NCI-H524 treated with DMSO at 0.1 percent for 48 hours (cell line): ENCODE results near the gene TMEM272.

Source experiments
- DNase-seq: peaks from one replicate; lab custom pipeline; 2025; lab: John Stamatoyannopoulos, UW

TMEM272 gene

GRCh38 chr13:51780099-51780498 is 64.9 kb downstream of the TMEM272 start:
- no peak for DNase-seq

- no peak for DNase-seq
These were observed 66.6 kb downstream of the TMEM272 start for GRCh38 chr13:51778392-51778791.

- no peak for DNase-seq
These were observed 67.1 kb downstream of the TMEM272 start for GRCh38 chr13:51777921-51778320.

GRCh38 chr13:51776179-51776578 is 68.8 kb downstream of the TMEM272 start:
- DNase-seq = no peak

- DNase-seq = no peak
These were observed 71.5 kb downstream of the TMEM272 start for GRCh38 chr13:51773515-51773914.

GRCh38 chr13:51772781-51773180 is 72.2 kb downstream of the TMEM272 start:
- DNase-seq = no peak

- DNase-seq = no peak
These were observed 72.9 kb downstream of the TMEM272 start for GRCh38 chr13:51772105-51772455.

- no peak for DNase-seq
These were observed 73.4 kb downstream of the TMEM272 start for GRCh38 chr13:51771418-51772104.

GRCh38 chr13:51770681-51771417 is 74.1 kb downstream of the TMEM272 start:
- DNase-seq = no peak

GRCh38 chr13:51770160-51770559 is 74.8 kb downstream of the TMEM272 start:
- DNase-seq = no peak

GRCh38 chr13:51769455-51770127 is 75.4 kb downstream of the TMEM272 start:
- no peak for DNase-seq

- DNase-seq = no peak
These were observed 76.0 kb downstream of the TMEM272 start for GRCh38 chr13:51768976-51769375.

GRCh38 chr13:51768378-51768921 is 76.5 kb downstream of the TMEM272 start:
- DNase-seq = no peak

- DNase-seq = no peak
These were observed 77.9 kb downstream of the TMEM272 start for GRCh38 chr13:51767100-51767499.

GRCh38 chr13:51765142-51765515 is 79.8 kb downstream of the TMEM272 start:
- DNase-seq = no peak

GRCh38 chr13:51764184-51765141 is 80.5 kb downstream of the TMEM272 start:
- no peak for DNase-seq

GRCh38 chr13:51763486-51763885 is 81.5 kb downstream of the TMEM272 start:
- DNase-seq = no peak
